Esophagus muscularis mucosa (tissue), 4 donors: ENCODE data around the gene SCAF8.
"Not testable (repeated sequence)": the region's sequence is repeated elsewhere in the genome, so short reads cannot be mapped to it uniquely, and the experiment has no call there.

ENCODE experiments used
- CTCF ChIP-seq, 3 experiments: fragments of 200-600 bp in 2 of 3; fragments of 450-650 bp in 1 of 3; sonication (generic) in 2 of 3; IDR thresholded peaks; one replicate each; pipeline ENCODE4 v1.5.1; 2017 to 2019; ENCODE audit warnings: antibody characterized with exemption in 3 of 3, mild to moderate bottlenecking in 2 of 3, moderate library complexity in 1 of 3
- EP300 ChIP-seq: sonication (generic); formaldehyde crosslinking; IDR thresholded peaks from one replicate; pipeline ENCODE4 v1.6.1; 2017; ENCODE audit warnings: antibody characterized with exemption
- POLR2A ChIP-seq: fragments of 450-650 bp; IDR thresholded peaks from one replicate; pipeline ENCODE4 v1.6.1; 2017; ENCODE audit warnings: antibody characterized with exemption, moderate library complexity, mild to moderate bottlenecking, low read depth
- POLR2AphosphoS5 ChIP-seq, 2 donors: sonication (generic); formaldehyde crosslinking; IDR thresholded peaks; one replicate each; pipeline ENCODE4 v1.6.1; 2017; ENCODE audit warnings: antibody characterized with exemption in 2 of 2

GRCh38 chr6:154716350-154716749 lies 16.9 kb upstream of the SCAF8 start:
- TF ChIP-seq CTCF (IDR thresholded peaks at IDR 0.05); EP300; POLR2AphosphoS5 (IDR thresholded peaks at IDR 0.05); POLR2A: not testable (repeated sequence)
